ENCODE results near the gene PIAS1. TPM values are rescaled to one million over a fixed set of nuclear protein-coding genes. Genes with fewer than 3 reads are reported as not detected.

The PIAS1 gene
- total RNA-seq, 1 donor from 2014 or later, result 59.9 TPM

DNA sequence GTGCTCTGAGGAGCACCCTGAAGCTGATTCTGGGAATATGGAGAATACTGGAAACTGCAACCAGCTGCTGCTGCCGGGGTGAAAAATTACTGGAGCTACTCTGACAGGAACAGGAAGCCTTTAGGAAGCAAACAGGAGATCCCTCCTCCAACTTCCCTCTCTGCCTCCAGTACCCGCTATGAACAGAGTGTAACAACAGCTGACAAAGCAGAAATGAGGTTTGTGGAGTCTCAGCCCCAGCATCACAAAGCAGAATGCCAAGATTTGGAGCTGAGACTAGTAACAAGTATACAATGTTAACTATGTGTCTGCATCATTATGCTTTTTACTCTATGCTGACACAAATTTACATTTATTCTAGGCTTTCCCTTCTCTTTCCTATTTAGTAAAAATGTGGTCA is 22.7 kb upstream of the PIAS1 start:
- ATAC-seq (peak; percentile 41), DNase-seq (ENCODE audit: low spot score) (no peak)
- intact Hi-C loops (cut with DNase I), result no loop called here

DNA sequence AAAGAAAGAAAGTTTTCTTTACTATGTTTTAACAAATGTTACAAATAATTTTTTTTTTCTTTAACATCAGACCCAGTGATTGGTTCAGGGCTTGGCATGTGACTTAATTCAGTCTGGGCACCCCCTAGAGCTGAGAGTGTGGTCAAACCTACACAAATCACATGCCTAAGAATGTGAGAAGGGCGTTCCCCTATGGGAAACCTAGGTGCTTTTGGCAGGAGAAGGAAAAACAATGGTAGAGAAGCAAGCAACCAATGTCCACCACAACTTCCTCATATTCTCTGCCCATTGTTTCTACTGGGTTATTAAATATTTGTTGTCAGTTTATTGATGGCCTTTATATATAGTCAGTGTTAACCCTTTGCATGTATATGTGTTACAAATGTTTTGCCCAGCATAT is 21.4 kb upstream of the PIAS1 start:
- intact Hi-C loops (cut with DNase I), result no loop called here
- DNase-seq (ENCODE audit: low spot score), result no peak
- ATAC-seq, result no peak

DNA sequence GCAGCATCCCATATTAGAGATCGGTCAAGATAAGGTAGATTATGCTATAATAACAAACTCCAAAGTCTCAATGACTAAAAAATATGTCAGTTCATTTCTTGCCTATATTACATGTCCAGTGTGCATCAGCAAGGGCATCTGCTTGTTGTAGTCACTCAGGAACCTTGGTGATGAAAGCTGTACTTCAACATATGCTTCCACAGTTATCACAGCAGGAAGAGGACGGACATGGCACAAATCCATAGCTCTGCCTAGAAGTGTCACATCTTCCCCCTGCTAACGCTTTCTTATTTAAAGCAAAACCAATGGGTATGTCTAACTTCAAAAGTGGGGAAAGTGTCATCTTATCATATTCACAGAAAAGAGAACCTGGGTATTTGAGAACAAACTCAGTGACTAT is 20.0 kb upstream of the PIAS1 start:
- no peak for ATAC-seq
- intact Hi-C loops (cut with DNase I), result no loop called here
- DNase-seq (ENCODE audit: low spot score), result no peak

DNA sequence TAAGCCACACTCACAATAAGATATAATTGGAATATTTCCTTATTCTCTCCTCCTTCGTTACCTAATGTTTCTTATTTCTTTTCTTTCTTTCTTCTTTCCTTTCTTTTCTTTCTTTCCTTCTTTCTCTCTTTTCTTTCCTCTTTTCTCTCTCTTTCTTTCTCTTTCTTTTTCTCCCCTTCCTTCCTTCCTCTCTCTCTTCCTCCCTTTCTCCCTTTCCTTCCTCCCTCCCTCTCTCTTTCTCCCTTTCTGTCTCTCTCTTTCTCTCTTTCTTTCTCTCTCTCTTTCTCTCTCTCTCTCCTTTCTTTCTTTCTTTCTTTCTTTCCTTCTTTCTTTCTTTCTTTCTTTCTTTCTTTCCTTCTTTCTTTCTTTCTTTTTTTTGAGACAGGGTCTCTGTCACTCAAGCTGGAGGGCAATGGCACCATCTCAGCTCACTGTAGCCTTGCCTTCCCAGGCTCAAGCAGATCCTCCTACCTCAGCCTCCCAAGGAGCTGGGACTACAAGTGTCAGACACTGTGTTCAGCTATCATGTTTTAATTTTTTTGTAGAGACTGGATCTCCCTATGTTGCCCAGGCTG is 19.3 kb upstream of the PIAS1 start:
- ATAC-seq (no peak), DNase-seq (ENCODE audit: low spot score) (no peak)
- intact Hi-C loops (cut with DNase I), result no loop called here

DNA sequence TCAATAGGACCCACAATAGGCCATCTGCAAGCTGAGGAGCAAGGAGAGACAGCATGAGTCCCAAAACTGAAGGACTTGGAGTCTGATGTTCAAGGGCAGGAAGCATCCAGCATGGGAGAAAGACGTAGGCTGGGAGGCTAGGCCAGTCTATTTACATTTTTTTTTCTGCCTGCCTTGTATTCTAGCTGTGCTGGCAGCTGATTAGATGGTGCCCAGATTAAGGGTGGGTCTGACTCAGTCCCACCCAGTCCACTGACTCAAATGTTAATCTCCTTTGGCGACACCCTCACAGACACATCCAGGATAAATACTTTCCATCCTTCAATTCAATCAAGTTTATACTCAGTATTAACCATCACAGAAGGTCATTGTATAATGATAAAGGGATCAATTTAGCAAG is 15.9 kb upstream of the PIAS1 start:
- intact Hi-C loops (cut with DNase I), result no loop called here
- DNase-seq (ENCODE audit: low spot score), result no peak
- no peak for ATAC-seq

DNA sequence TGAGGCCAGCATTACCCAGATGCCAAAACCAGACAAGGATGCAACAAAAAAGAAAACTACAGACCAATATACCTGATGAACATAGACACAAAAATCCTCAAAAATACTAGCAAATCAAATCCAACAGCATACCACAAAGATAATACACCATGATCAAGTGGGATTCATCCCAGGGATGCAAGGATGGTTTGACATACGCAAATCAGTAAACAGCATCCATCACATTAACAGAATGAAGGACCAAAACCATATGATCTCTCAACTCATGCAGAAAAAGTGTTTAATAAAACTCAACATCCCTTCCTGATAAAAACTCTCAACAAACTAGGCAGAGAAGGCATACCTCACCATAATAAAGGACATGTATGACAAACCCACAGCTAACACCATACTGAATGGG is 14.0 kb upstream of the PIAS1 start:
- intact Hi-C loops (cut with DNase I), result loop anchor here (10.0 kb wide), 1 partner anchor 1135 kb away; no protein-coding TSS in a partner anchor
- ATAC-seq, result no peak
- no peak for DNase-seq (ENCODE audit: low spot score)

DNA sequence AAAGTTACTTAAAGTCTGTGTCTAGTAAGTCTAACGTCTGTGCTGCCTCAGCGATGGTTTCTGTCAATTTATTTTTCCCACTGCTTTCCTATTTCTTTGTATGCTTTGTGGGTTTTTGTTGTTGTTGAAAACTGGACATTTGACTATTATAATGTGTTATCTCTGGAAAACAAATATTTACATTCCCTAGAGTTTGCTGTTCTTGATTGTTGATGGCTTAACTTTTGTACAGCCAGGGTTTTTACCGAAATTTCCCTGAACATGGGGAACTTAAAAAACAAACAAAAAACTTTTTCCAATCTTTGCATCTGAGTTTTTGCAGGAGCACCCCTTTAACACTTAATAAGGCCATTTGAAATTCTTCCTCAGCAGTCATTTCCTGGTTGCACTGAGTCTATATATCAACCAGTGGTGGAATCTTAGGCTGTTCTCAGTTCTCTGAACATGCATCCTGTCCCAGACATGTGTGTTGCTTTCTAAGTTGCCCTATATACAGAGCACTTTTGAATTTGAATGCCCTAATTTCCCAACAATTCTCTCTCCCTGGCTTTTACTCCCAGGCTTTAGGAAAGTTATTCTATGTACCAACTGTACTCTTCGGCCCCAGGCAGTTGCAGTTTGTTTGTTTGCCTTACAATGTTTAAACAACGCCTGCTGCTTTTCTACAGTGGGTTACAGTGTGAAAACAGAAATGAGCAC is 11.8 kb upstream of the PIAS1 start:
- ATAC-seq (no peak), DNase-seq (ENCODE audit: low spot score) (no peak)
- intact Hi-C loops (cut with DNase I), result loop anchor here (10.0 kb wide), 1 partner anchor 1132 kb away; no protein-coding TSS in a partner anchor

DNA sequence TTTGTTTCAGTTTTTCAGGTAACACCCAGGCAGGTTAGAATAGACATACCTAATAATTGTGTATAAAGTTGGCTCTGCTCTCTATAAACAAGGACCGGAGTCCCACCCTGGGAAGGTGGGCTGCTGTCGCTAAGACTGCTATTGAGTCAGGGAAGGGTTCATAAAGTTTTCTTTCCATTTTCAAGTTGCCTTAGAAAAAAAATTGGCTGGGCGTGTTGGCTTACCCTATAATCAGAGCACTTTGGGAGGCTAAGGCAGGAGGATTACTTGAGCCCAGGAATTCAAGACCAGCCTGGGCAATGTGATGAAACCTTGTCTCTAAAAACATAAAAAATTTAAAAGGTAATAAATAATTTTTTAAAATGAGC is 11.3 kb upstream of the PIAS1 start:
- intact Hi-C loops (cut with DNase I), result loop anchor here (10.0 kb wide), 1 partner anchor 1132 kb away; no protein-coding TSS in a partner anchor
- no peak for ATAC-seq
- DNase-seq (ENCODE audit: low spot score), result no peak

DNA sequence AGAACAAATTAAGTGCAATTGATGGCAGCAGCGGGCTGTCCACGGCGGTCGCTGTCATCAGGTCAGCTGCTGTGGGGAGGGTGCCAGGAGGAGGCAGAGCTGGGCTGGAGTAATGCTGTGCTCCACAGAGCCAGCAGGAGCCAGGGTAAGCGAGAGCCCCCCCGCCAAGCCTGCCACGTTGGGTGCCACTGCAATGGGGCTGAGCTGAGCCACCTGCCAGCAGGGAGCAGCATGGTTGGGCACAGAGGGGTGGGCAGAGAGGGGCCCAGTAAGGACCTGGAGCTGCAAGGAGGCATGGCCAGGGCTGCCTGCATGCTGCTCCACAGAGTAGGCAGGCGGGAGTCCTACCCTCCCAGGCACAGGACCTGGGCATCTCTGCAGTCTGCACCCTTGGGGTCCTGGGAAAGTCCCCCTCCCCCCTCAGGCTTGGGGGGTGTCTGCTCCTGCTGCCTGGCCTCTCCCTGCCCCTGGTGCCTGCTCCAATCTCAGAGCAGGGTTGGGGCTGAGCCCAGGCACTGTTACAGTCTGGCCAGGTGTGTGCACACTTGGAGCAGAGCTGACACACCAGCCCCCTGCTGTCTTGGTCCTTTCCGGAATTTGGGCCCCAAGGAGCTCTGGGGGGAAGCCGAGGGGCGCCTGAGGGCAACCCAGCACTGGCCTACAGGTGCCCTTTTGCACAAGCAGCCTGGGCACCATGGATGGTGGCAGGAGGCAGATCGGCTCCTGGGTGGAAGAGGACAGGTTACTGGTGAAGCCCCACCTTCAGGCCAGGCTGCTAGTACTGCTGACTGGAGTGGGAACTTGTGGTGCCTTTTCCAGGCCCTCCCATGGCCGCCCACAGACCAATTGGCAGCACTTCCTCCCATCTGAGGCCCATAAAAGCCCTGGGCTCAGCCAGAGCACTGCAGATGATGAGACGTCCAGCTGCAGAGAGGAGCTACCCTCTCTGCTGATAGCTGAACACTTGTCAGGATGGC is 8.5 kb upstream of the PIAS1 start:
- DNase-seq (ENCODE audit: low spot score) (no peak), ATAC-seq (no peak)
- intact Hi-C loops (cut with DNase I), result loop anchor here (10.0 kb wide), 1 partner anchor 1129 kb away; no protein-coding TSS in a partner anchor

DNA sequence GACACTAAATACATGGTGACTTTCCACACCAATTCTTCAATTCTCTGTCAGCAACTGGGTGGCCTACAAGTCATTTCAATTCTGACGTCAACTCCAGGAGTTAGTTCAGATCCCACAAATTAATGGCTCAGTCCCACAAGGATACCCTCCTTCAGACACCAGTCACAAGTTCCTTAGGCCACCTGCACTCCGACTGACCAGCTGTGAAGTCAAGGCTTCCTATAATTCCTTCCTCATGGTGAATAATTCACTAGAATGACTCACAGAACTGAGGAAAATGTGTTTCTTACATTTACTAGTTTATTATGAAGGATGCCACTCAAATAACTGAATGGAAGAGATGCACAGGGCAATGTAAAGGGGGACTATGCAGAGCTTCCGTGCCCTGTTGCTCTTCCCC is 6.3 kb upstream of the PIAS1 start:
- intact Hi-C loops (cut with DNase I), result loop anchor here (10.0 kb wide), 1 partner anchor 1127 kb away; no protein-coding TSS in a partner anchor
- no peak for ATAC-seq
- no peak for DNase-seq (ENCODE audit: low spot score)

DNA sequence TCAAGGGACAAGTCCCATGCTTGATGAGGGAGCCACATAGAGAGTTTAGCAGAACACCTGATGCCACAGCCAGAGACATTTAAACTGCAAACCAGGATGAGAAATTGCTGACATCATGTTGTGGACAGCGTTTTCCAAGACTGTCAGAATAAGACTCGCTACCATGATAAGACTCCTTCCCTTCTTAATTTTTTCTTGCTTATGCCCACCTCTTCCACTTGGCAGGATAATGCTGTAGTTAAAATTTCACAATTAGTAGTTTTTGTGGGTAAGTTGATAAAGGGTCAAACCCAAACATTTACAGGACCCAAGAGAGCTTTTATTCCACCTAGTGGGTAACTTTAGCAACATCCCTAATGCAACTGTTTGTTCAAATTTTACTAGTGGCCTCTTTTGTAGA is 3.0 kb upstream of the PIAS1 start:
- DNase-seq (ENCODE audit: low spot score) (no peak), ATAC-seq (no peak)
- intact Hi-C loops (cut with DNase I), result no loop called here

DNA sequence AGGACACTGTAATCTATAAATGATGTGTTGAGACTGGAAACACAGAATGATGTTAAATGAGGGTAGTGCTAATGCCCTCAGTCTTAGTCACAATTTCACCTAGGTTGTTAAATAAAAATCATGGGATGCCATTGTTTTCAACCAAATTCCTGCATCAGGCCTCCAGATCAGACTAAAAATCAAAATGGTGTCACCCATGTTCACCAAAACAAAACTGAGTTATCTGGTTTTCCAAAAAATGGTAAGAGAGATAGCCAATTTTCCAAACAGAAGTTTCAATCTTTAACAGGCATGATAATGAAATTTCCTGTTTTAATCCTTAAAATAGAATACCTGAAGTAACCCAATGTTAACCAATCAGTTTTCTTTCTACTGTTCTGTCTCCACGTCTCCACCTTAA is 2.2 kb upstream of the PIAS1 start:
- no peak for DNase-seq (ENCODE audit: low spot score)
- intact Hi-C loops (cut with DNase I), result no loop called here
- no peak for ATAC-seq

DNA sequence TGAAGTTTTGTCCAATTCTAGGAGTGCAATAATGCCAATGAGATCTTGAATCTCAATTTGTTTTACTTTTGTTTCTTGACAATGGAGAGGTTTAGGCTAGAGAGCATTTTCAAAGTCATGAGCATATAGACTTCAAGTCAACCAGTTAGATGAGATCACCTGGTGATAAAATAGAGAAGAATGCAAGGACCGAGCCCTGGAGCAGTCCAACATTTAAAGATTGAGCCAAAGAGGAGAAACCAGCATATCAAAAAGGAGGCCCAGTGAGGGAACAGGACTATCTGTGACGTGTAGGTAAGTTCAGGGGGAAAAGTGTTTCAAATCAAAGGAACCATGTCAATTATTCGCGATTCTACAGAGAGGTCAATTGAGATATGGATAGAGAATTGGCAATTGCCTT is 1.7 kb upstream of the PIAS1 start:
- no peak for DNase-seq (ENCODE audit: low spot score)
- intact Hi-C loops (cut with DNase I), result no loop called here
- no peak for ATAC-seq

DNA sequence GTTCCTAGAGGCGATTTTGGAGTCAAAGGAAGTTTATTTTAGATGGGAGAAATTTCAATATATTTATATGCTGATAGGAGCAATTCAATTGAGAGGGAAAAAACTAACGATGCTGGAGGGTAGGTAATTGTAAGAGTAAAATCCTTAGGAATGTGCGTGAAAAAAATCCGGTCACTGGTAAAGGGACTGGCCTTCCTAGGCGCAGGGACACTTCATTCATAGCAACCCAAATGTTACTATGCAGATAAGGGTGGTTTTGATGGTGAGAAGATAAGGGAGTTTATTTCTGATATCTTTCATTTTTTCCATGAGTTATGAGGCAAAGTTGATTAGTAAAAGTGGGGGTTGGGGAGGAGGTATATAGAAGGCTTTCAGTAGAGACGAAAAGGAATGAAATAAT is 1.1 kb upstream of the PIAS1 start:
- intact Hi-C loops (cut with DNase I), result no loop called here
- ATAC-seq, result no peak

DNA sequence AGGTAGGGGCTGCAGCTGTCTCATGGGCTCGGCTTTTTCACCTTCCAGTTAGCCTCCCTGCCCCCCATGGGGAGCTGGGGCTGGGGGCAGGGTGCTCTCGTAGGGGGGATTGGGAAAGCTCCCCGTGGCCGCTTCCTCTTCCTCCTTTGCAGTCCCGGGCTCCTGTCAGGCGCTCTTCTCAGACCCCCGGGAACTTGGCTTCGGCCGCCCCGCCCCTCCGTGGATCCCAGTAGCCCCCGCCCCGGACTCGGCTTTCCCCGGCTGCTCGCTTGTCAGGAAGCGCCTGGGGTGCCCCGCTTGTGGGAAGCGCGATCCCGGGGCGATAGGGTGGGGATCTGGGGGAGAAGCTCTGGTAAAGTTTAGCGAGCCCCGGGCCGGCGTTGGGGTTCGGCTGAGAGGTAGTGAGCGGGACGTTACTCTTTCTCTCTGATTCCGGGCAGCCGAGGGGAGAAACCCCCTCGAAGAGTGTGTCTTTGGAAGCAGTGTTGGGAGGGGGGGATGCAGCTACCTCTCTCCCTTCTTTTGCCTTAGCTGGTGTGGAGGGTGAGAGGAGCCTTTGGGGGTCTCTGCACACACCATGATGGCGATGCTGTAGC is 611 bp downstream of the PIAS1 start:
- intact Hi-C loops (cut with DNase I), result no loop called here
- ATAC-seq (peak; percentile 71), DNase-seq (ENCODE audit: low spot score) (peak; percentile 80)

More for the DNA sequence above, 1.1 kb upstream of the PIAS1 start:
- no peak for DNase-seq (ENCODE audit: low spot score)

DNA sequence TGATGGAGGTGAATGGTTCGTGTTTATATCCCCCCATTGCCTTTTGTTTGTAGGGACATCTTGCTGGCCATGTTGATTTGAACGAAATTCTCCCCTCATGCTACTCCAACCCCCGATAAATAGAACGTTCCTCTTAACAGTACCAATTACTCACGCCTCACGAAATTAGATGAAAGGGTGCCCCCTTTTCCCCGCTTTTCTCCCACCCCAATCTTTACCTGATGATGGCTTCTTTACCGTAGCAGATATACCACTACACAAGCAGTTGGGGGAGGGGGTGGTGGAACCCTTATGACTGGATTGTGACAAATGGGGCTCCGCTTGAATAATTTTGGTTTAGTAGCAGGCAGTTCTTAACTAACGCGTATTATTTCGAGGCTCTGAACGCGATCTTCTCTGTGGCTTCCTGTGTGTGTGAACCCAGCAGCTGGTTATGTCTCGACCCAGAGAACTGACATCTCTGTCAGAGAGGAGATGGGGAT is 1.1 kb downstream of the PIAS1 start:
- DNase-seq (ENCODE audit: low spot score), result no peak
- ATAC-seq, result peak; percentile 43
- intact Hi-C loops (cut with DNase I), result no loop called here

DNA sequence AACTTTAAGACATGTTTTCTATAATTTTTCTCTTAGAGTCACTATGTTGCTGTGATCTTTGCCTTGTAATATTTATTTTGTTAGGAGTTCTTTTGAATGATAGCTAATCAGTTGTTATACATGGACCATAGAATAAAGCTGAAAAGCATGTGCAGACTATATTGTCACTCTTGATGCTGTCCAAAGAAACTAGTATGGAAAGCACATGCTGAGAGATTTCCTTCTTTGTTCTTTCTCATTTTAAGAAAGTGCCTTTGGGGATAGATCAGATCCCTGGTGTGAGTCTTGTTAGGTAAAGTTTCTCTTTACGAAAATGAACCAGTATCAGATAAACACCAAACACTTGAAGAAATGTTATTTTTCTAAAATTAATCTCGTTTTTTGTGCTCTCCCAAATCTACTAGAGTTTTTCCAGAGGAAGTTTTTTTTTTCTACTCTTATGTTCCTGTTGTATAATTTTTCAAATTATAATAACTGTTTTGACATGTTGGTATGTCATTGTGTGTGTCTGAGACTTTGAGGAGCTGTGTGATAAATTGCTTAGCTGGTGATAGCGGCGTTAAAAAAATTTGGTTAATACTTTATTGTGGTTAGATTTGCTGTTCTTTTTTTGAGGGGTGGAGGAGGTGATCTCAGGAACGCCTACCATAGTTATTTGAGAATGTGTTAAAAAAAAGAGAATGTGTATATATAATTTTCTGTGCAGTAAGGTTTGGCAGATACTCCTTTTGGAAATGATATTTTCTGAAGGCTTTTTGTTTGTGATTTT is 2.2 kb downstream of the PIAS1 start:
- DNase-seq (ENCODE audit: low spot score), result no peak
- intact Hi-C loops (cut with DNase I), result no loop called here
- ATAC-seq, result no peak

DNA sequence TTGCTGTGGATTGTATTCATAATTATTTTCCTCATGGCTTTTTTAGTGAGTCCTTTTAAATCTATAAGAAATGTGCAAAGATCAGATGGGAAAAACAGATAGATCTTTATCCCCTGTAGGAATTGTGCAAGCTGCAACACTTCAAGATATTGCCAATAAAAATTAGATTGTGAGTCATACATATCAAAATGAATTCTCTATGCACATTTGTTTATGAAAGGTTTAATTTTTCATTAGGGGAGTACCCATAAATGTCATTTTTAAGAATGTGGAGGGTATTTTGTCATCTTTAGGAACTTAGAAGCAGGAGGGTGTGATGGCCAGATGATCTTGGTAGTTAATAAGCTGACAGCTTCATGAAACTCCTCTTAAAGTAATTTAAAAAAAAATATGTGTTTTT is 2.9 kb downstream of the PIAS1 start:
- ATAC-seq, result no peak
- intact Hi-C loops (cut with DNase I), result no loop called here
- no peak for DNase-seq (ENCODE audit: low spot score)

DNA sequence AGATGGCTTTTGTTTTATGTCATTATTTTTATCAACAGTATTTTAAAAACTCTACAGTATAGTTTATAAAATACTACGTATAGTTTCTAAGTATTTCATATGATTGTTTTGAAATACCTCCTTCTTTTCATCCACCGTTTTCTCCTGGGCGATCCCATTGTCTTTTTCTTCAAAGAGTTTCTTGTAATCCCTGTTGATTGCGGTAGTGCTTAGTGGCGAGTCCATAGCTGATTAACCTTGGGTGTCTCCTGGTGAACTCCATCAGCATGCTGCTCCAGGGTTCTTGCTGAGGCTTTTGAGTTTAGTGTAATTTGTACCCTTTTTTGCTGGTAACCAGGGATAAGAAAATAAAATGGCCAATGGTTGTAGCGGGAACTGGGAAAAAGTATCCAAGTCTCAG is 3.6 kb downstream of the PIAS1 start:
- intact Hi-C loops (cut with DNase I), result no loop called here
- DNase-seq (ENCODE audit: low spot score) (no peak), ATAC-seq (no peak)

Measured in sciatic nerve (tissue), 2 donors.